Diencephalon (tissue), 1 donor: ENCODE data around the gene CEP350. TPM values are rescaled to one million over a fixed set of nuclear protein-coding genes. Genes with fewer than 3 reads are reported as not detected.

Experiments used
- total RNA-seq: library from RNA; depleted of rRNA; stranded (reverse); fragments of >200 nt; gene quantifications from one replicate; pipeline ENCODE4 v1.2.3, GENCODE V29; 2014

Gene CEP350
- 85.6 TPM for total RNA-seq

GRCh38 chr1:179954493-179955286 lies at the start of gene CEP350:
TSS of gene CEP350 (plus strand) at chr1:179954810. CDS start at chr1:179986182, 31,372 bp downstream.

GRCh38 chr1:180154325-180155181 lies 199.9 kb downstream of the CEP350 start, which contains the start of gene QSOX1:
TSS of gene QSOX1 (plus strand) at chr1:180154869. CDS start at chr1:180154908, 39 bp downstream.

Other genes starting within 250 kb of the CEP350 start
- 1.6 TPM for gene FAM163A, start 211.5 kb upstream of the CEP350 start, total RNA-seq
- 72.4 TPM for gene TOR1AIP2, start 77.0 kb upstream of the CEP350 start, total RNA-seq
- gene TOR1AIP1, start 72.5 kb upstream of the CEP350 start, total RNA-seq, result 31.6 TPM
- 15.9 TPM for gene QSOX1, start 200.1 kb downstream of the CEP350 start, total RNA-seq